Measurements from ENCODE around the gene TPK1. TPM values are rescaled to one million over a fixed set of nuclear protein-coding genes. Genes with fewer than 3 reads are reported as not detected.
"Not testable (repeated sequence)": the region's sequence is repeated elsewhere in the genome, so short reads cannot be mapped to it uniquely, and the experiment has no call there.

Gene TPK1
- polyA plus RNA-seq, 6 donors from 2014 or later, result 29.0 to 43.8 (median 38.3) TPM

DNA sequence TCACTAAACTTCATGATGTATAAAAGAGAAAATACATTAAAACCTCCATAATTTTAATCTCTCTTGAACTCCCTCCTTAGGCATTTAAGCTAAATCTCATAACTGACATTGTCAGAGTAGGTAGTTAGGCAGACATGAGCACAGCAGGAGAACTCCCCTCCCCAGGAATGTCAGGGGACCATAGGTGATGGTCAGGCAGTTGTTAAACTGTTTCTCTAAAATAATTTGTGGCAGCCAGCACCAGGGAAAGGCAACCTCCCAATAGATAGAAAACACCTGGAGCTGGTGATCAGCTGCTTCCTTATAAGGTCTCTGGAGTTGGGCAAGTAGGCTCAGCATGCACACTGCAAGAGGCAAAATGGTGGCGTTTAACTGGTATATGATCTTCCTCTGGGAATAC lies 73.0 kb downstream of the TPK1 start:
- Mint-ChIP-seq H3K27me3 (no peaks in the 10 kb centered on the region), H3K4me3 (no peak overlapping the region), H3K27ac (peak overlapping the region in 3 of 6 donors; percentile 22 to 86 (median 72)), H3K36me3 (peaks cover 23 to 37% of the 10 kb centered on the region in 2 donors), H3K4me1 (peaks cover 3 to 10% (median 6%) of the 10 kb centered on the region in 3 donors), H3K9me3 (no peaks in the 10 kb centered on the region)
- DNase-seq, result no peak
- no peak for ATAC-seq (ENCODE audit: low read depth in 2 of 2)

DNA sequence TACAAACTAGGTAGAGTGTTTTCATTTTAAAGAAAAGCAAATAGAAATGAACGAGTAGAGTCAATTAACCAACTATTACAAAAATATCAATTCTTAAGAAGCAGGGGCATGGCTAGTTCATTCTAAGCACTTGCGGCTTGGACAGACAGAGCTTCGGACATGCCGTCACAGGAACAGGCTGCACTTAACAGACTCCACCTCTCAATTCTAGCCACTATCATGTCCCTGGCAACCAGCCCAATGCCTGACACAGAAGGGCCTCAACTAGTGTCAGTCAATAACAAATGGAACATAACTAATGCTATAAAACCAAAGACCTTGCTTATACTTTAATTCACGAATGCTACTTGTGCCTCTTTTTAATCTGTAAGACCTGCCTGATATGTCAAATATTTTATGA lies 74.4 kb downstream of the TPK1 start:
- Mint-ChIP-seq H3K27ac (no peak overlapping the region), H3K9me3 (peaks cover 0 to 5% (median 0%) of the 10 kb centered on the region in 7 donors), H3K36me3 (peaks cover 23 to 36% of the 10 kb centered on the region in 2 donors), H3K4me1 (peaks cover 0 to 4% (median 2%) of the 10 kb centered on the region in 3 donors), H3K27me3 (no peaks in the 10 kb centered on the region), H3K4me3 (no peak overlapping the region)
- ATAC-seq (ENCODE audit: low read depth in 2 of 2), result no peak
- no peak for DNase-seq

DNA sequence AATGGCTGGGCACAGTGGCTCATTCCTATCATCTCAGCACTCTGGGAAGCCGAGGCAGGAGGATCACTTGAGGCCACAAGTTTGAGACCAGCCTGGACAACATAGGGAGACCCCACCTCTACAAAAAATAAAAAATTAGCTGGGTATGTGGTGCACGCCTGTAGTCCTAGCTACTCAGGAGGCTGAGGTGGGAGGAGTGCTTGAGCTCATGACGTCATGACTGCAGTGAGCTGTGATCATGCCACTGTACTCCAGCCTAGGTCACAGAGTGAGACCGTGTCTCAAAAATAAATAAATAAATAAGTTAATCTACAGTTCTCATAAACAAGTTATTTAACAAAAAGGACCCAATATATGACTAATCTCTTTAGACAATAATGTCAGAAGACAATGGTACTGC lies 76.2 kb downstream of the TPK1 start:
- Mint-ChIP-seq H3K9me3 (peaks cover 0 to 9% (median 0%) of the 10 kb centered on the region in 7 donors), H3K36me3 (peaks cover 23 to 36% of the 10 kb centered on the region in 2 donors), H3K4me1 (peaks cover 13 to 16% (median 14%) of the 10 kb centered on the region in 3 donors), H3K27ac (peak overlapping the region in 1 of 6 donors; percentile 52), H3K27me3 (no peaks in the 10 kb centered on the region), H3K4me3 (no peak overlapping the region)
- ATAC-seq (ENCODE audit: low read depth in 2 of 2) (no peak), DNase-seq (no peak)

DNA sequence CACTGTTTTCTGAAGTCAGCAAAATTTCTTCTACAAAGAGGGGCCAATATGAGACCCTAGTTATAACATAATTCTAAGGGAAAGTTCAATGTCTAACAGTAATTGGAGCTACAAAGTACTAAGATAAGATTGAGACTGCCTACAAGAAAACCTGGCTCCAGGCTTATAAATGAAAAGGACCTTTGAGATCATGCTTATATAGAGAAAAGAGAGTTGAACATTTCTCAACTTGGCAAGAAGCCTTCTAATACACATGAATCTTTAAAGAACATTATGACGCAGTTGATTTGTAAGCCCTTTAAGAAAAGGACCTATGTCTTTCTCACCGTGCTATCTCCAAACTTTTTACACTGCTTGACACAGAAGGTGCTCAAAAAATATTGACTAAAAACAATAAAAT lies 87.9 kb downstream of the TPK1 start:
- ATAC-seq (ENCODE audit: low read depth in 2 of 2) (no peak), DNase-seq (no peak)
- peaks cover 0 to 9% (median 2%) of the 10 kb centered on the region in 7 donors for H3K9me3 Mint-ChIP-seq
- no peaks in the 10 kb centered on the region for H3K27me3 Mint-ChIP-seq
- no peak overlapping the region for H3K4me3 Mint-ChIP-seq
- H3K27ac Mint-ChIP-seq, result no peak overlapping the region
- H3K4me1 Mint-ChIP-seq, result peaks cover 0 to 6% (median 4%) of the 10 kb centered on the region in 3 donors
- H3K36me3 Mint-ChIP-seq, result peaks cover 4% of the 10 kb centered on the region in 2 donors

DNA sequence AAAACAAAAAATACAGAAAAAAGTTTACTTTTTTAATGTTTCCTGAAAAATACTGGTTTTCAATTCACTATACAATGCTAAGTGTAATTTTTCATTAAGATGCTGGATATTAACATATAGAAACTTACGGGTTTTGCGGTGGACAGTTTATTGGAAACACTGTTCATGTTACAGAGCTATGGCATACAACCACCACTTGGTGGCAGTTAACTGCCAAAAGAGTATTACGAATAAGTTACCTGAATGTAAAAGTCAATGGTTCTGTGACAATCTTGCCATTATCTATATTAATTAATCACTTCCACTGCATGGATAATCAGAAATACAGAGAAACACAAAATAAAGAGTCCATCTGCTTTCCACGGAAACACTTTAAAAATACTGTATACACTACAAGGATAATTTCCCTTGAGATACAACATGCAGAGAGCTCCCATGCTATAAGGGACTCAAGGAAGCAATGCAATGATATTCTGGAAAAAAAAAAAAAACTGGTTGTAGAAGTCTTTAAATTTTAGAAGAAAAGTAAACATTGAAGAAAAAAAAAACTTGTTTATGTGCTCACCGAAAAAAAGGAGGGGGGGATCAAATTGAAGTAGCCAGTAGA lies 97.0 kb downstream of the TPK1 start:
- ATAC-seq (ENCODE audit: low read depth in 2 of 2), result peak; percentile 45 to 60
- H3K36me3 Mint-ChIP-seq, result peaks cover 0 to 7% of the 10 kb centered on the region in 2 donors
- peak; percentile 28 for DNase-seq
- H3K27ac Mint-ChIP-seq, result peak overlapping the region in 2 of 6 donors; percentile 0 to 60
- no peaks in the 10 kb centered on the region for H3K27me3 Mint-ChIP-seq
- H3K9me3 Mint-ChIP-seq, result peaks cover 0 to 2% (median 0%) of the 10 kb centered on the region in 7 donors
- H3K4me3 Mint-ChIP-seq, result no peak overlapping the region
- H3K4me1 Mint-ChIP-seq, result peaks cover 11 to 23% (median 20%) of the 10 kb centered on the region in 3 donors

DNA sequence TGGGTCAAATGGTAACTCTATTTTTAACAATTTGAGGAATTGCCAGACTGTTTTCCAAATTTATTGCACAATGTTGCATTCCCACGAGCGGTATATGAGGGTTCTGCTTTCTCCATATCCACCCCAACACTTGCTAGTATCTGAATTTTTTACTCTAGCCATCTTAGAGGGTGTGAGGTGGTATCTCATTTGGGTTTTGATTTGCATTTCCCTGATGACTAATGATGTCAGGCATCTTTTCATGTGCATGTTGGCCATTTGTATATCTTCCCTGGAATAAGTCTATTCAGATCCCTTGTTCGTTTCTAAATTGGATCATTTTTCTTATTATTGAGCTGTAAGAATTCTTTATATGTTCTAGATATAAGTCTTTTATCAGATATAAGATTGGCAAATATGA lies 97.7 kb downstream of the TPK1 start:
- no peaks in the 10 kb centered on the region for H3K27me3 Mint-ChIP-seq
- H3K4me1 Mint-ChIP-seq, result peaks cover 11 to 23% (median 20%) of the 10 kb centered on the region in 3 donors
- ATAC-seq (ENCODE audit: low read depth in 2 of 2) (no peak), DNase-seq (no peak)
- H3K9me3 Mint-ChIP-seq, result no peaks in the 10 kb centered on the region
- H3K36me3 Mint-ChIP-seq, result peaks cover 0 to 5% of the 10 kb centered on the region in 2 donors
- H3K4me3 Mint-ChIP-seq, result no peak overlapping the region
- H3K27ac Mint-ChIP-seq, result peak overlapping the region in 1 of 6 donors; percentile 63

DNA sequence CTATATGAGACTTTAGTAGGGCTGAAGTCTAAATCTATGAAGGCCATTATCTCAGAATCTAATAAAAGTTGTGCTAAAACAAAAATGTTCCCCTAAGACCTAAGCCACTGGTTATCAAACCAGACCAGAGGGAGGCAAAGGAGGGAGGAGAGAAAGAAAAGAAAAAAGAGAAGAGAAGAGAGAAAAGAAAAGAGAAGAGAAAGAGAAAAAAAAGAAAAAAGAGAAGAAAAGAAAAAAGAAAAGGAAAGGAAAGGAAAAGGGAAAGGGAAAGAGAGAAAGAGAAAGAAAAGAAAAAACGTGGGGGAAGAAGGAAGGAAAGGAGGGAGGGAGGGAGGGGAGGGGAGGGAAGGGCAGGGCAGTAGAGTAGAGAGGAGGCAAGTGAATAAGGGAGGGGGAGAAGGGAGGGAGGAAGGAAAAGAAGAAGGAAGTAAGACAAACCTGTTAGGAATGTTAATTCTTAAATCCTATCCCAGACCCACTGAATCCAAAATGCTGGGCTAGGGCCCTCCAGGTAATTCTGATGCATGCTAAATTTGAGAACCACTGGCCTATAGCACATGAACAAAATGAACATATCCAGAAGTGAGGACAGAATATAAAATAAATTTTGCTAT lies 98.9 kb downstream of the TPK1 start:
- ATAC-seq (ENCODE audit: low read depth in 2 of 2) (no peak), DNase-seq (no peak)
- Mint-ChIP-seq H3K27ac (peak overlapping the region in 2 of 6 donors; percentile 44 to 86), H3K27me3 (no peaks in the 10 kb centered on the region), H3K4me3 (no peak overlapping the region), H3K4me1 (peaks cover 11 to 23% (median 20%) of the 10 kb centered on the region in 3 donors), H3K9me3 (no peaks in the 10 kb centered on the region), H3K36me3 (peaks cover 0 to 6% of the 10 kb centered on the region in 2 donors)

DNA sequence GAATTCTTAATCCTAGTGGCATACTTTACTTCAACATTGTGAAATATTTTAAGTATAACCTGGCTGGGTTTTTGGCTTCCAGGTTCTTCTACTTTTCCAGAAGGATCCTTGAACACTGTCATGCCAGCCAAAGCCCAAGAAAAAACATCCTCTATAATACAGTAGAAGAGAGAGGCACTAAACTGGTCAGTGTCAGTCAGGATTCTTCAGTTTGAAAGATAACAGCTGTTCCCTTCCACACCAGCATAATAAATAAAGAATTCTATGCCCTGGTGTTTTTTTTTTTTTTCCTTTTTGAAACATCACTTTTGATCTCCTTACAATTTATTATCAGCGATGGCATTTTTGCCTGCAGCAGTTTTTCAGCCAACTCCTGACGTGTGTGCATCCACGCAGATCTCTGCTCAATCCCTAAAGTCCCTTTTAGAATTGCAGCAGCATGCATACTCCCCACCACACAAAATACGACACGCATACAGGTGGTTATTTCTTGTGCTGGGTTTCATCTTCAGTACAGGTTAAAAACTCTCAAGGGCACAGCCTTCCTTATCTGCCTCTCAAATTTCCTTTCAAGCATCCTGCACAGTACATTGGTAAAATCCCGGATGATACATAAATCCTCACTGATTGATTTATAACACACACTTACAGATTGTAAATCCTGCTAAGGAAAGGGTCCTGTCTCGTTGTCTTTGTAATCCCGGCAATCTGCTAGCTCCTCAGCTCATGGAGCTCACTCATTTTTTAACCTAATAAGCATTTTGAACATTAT lies 100.2 kb downstream of the TPK1 start:
- Mint-ChIP-seq H3K4me3 (no peak overlapping the region), H3K27me3 (no peaks in the 10 kb centered on the region), H3K9me3 (no peaks in the 10 kb centered on the region), H3K27ac (peak overlapping the region in 2 of 6 donors; percentile 14 to 42), H3K36me3 (peaks cover 0 to 10% of the 10 kb centered on the region in 2 donors), H3K4me1 (peaks cover 11 to 28% (median 22%) of the 10 kb centered on the region in 3 donors)
- DNase-seq (no peak), ATAC-seq (ENCODE audit: low read depth in 2 of 2) (no peak)

DNA sequence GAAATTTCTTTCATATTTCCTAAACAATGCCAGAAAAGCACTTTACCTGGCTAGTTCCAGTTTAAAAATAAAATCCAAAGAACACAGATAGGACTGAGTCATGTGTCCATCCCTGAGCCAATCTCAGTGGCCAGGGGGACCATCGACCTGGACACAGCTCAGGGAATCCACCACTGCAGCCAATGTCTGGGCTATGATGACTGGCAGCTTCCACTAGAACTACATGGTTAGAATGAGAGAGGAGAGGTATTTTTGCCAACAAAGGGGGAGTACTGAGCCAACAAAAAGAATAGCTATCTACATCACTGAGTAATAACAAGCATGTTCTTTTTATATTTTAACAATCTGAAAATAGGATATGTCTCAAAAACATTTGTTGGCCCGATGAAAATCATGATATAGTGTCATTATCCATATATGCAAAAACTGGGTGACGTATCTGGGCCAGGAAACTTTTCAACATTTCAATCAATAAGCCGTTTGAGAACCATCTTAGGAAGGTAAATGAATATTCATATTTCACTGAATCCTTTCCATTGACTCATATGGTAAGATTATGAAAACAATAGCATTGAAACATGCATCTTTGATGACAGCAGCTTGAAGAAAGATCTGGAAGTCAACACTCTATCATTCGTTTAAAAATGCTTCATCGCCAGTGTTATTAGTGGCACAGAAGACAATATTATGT lies 104.0 kb downstream of the TPK1 start:
- ATAC-seq (ENCODE audit: low read depth in 2 of 2), result no peak
- Mint-ChIP-seq H3K27ac (peak overlapping the region in 1 of 6 donors; percentile 5), H3K4me1 (peaks cover 3 to 8% (median 4%) of the 10 kb centered on the region in 3 donors)

DNA sequence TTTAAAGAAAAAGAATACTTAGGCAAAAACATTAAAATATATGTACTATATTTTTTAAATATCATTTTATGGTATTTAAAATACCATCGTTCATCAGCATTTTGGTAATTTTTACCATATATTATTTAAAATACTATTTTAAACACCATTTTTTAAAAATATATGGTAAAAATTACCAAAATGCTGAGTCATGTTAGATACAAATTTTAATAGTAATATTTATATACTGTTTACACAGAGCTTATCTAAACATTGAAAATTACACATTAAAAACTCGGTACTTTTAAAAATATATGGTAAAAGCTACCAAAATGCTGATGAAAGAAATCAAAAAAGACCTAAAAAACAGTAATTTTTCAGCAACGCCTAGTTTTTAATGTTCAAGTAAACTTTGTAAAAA lies 105.6 kb downstream of the TPK1 start:
- Mint-ChIP-seq H3K36me3 (peaks cover 8 to 11% of the 10 kb centered on the region in 2 donors), H3K27me3 (no peaks in the 10 kb centered on the region)
- no peak for ATAC-seq (ENCODE audit: low read depth in 2 of 2)

More for the DNA sequence above, 104.0 kb downstream of the TPK1 start:
- peaks cover 0 to 6% (median 0%) of the 10 kb centered on the region in 7 donors for H3K9me3 Mint-ChIP-seq
- no peaks in the 10 kb centered on the region for H3K27me3 Mint-ChIP-seq
- DNase-seq, result no peak
- H3K4me3 Mint-ChIP-seq, result no peak overlapping the region
- H3K36me3 Mint-ChIP-seq, result peaks cover 8 to 11% of the 10 kb centered on the region in 2 donors

DNA sequence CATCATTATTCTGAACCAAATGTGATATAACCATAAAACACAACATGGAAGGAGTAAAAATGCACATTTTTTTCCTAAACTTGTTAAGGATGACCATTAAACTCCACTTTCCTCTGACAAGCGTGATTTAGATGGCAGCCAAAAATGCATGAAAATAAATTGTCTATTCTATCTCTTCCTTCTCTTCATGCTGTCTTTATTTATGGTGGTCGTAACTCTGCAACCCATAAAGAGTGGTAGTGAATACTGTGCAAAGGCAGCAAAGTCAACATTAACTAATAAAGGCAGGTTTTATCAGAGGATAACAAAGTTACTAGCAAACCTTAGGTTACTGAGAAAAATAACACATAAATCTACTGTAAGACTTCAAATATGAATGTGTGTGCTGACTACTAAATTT lies 106.6 kb downstream of the TPK1 start:
- H3K4me3 Mint-ChIP-seq, result no peak overlapping the region
- H3K27ac Mint-ChIP-seq, result no peak overlapping the region
- peaks cover 2 to 6% (median 4%) of the 10 kb centered on the region in 3 donors for H3K4me1 Mint-ChIP-seq
- H3K36me3 Mint-ChIP-seq, result peaks cover 8 to 11% of the 10 kb centered on the region in 2 donors
- peaks cover 0 to 6% (median 0%) of the 10 kb centered on the region in 7 donors for H3K9me3 Mint-ChIP-seq
- no peak for DNase-seq
- ATAC-seq (ENCODE audit: low read depth in 2 of 2), result no peak
- H3K27me3 Mint-ChIP-seq, result no peaks in the 10 kb centered on the region

More for the DNA sequence above, 105.6 kb downstream of the TPK1 start:
- no peak overlapping the region for H3K27ac Mint-ChIP-seq
- peaks cover 2 to 6% (median 4%) of the 10 kb centered on the region in 3 donors for H3K4me1 Mint-ChIP-seq
- no peak for DNase-seq
- H3K4me3 Mint-ChIP-seq, result no peak overlapping the region
- peaks cover 0 to 6% (median 0%) of the 10 kb centered on the region in 7 donors for H3K9me3 Mint-ChIP-seq

DNA sequence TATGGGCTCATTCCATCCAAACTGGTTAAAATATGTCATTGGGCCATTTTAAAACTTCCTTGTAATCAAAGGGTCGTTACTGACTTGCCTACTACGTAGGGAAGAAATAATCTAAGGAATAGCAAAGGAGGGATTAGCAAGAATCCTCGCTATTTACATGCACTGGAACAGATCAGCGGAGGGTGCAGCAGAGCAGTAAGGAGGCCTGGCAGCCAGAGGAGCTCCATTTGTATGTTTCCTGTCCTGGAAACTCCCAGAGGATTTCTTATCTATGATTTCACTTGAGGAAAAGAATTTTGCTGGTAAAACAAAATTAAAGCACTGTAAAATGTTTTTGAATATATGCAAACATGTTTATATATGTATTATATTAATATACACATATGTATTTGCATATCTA lies 107.3 kb downstream of the TPK1 start:
- Mint-ChIP-seq H3K27me3 (no peaks in the 10 kb centered on the region), H3K27ac (no peak overlapping the region), H3K9me3 (peaks cover 0 to 6% (median 0%) of the 10 kb centered on the region in 7 donors), H3K4me3 (no peak overlapping the region), H3K36me3 (peaks cover 8 to 11% of the 10 kb centered on the region in 2 donors), H3K4me1 (peaks cover 2 to 6% (median 4%) of the 10 kb centered on the region in 3 donors)
- DNase-seq (no peak), ATAC-seq (ENCODE audit: low read depth in 2 of 2) (no peak)

DNA sequence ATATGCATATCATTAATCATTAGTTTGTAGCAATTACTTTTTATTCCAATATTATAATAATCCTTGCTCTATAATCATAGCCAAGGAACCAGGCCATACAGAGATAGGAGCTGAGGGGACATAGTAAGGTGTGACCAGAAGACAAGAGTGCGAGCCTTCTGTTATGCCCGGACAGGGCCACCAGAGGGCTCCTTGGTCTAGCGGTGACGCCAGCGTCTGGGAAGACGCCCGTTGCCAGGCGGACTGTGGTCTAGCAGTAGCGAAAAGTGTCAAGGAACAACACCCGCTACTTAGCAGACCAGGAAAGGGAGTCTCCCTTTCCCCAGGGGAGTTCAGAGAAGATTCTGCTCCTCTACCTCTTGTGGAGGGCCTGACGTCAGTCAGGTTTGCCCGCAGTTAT lies 109.0 kb downstream of the TPK1 start:
- H3K27ac Mint-ChIP-seq; DNase-seq; H3K9me3 Mint-ChIP-seq; ATAC-seq (ENCODE audit: low read depth in 2 of 2); H3K27me3 Mint-ChIP-seq; H3K4me3 Mint-ChIP-seq: not testable (repeated sequence)
- Mint-ChIP-seq H3K4me1 (peaks cover 6 to 13% (median 12%) of the 10 kb centered on the region in 3 donors), H3K36me3 (peaks cover 13 to 17% of the 10 kb centered on the region in 2 donors)
